H1 (cell line): ENCODE data around the gene MORN4. TPM values are rescaled to one million over a fixed set of nuclear protein-coding genes. Genes with fewer than 3 reads are reported as not detected.

Experiments used
- CTCF ChIA-PET: fragments of 300-600 bp; sonication (Branson Sonifier 250); formaldehyde crosslinking; loops from one replicate; lab custom pipeline; 2021; ENCODE audit not compliant: partially characterized antibody; lab: Charles Lee
- POLR2A ChIA-PET: fragments of 300-600 bp; sonication (Branson Sonifier 250); formaldehyde crosslinking; loops from one replicate; lab custom pipeline; 2021; ENCODE audit warnings: inconsistent platforms; ENCODE audit not compliant: partially characterized antibody; lab: Charles Lee
- DNase-seq, 2 experiments: peaks; one replicate each; pipeline versions ENCODE4 v3.0.0 to v3.0.0-alpha.2; 2010 to 2022; ENCODE audit warnings: low spot score in 2 of 2, low read depth in 1 of 2, mixed read lengths in 1 of 2
- FAIRE-seq: peaks from 2 replicates; lab custom pipeline; 2011; peaks lifted over from hg19 to GRCh38; lab: Jason Lieb, UNC
- H2AFZ ChIP-seq: 2 replicates; pipeline ENCODE4 v1.8.1; 2012; ENCODE audit warnings: low read length, inconsistent platforms
- H2AK5ac ChIP-seq: 2 replicates; pipeline ENCODE4 v1.6.1; 2013; ENCODE audit warnings: low read depth, low read length
- H2BK120ac ChIP-seq: replicated peaks from 2 replicates; pipeline ENCODE3; 2013; ENCODE audit warnings: low read depth, low read length, inconsistent platforms
- H2BK12ac ChIP-seq: 2 replicates; pipeline ENCODE4 v1.6.1; 2013; ENCODE audit warnings: low read depth, low read length
- H2BK15ac ChIP-seq: 2 replicates; pipeline ENCODE4 v1.6.1; 2013; ENCODE audit warnings: low read length
- H2BK20ac ChIP-seq: 2 replicates; pipeline ENCODE4 v1.6.1; 2013; ENCODE audit warnings: low read length
- H2BK5ac ChIP-seq: 2 replicates; pipeline ENCODE4 v1.6.1; 2013; ENCODE audit warnings: low read depth, low read length
- H3K14ac ChIP-seq: 2 replicates; pipeline ENCODE4 v1.6.1; 2013; ENCODE audit warnings: inconsistent platforms; ENCODE audit not compliant: insufficient read length
- H3K18ac ChIP-seq: 2 replicates; pipeline ENCODE4 v1.6.1; 2013; ENCODE audit warnings: low read length; ENCODE audit errors: extremely low read depth
- H3K23ac ChIP-seq: 2 replicates; pipeline ENCODE4 v1.6.1; 2013; ENCODE audit warnings: inconsistent platforms; ENCODE audit not compliant: insufficient read length
- H3K23me2 ChIP-seq: 2 replicates; pipeline ENCODE4 v1.6.1; 2013; ENCODE audit warnings: low read depth, low read length
- H3K27ac ChIP-seq: 2 replicates; pipeline ENCODE4 v1.6.1; 2011; ENCODE audit warnings: low read depth, low read length, inconsistent platforms
- H3K27me3 ChIP-seq, 4 experiments: replicated peaks in 1 of 4; 1 replicate in 1 of 4; 2 replicates in 3 of 4; pipeline versions ENCODE4 v1.6.1 to v1.8.1; 2011 to 2013; ENCODE audit warnings: low read length in 3 of 4, mild to moderate bottlenecking in 3 of 4, inconsistent platforms in 2 of 4, mixed read lengths in 2 of 4, moderate library complexity in 1 of 4; ENCODE audit not compliant: control insufficient read depth in 3 of 4, insufficient read depth in 3 of 4; ENCODE audit errors: extremely low read depth in 1 of 4
- H3K36me3 ChIP-seq, 4 experiments: 2 replicates each; pipeline versions ENCODE4 v1.6.1 to v1.8.1; 2011 to 2013; ENCODE audit warnings: mild to moderate bottlenecking in 4 of 4, low read length in 3 of 4, moderate library complexity in 2 of 4, control low read depth in 1 of 4, inconsistent platforms in 1 of 4; ENCODE audit not compliant: insufficient read depth in 4 of 4, control insufficient read depth in 2 of 4
- H3K4ac ChIP-seq: replicated peaks from 2 replicates; pipeline ENCODE3; 2013; ENCODE audit warnings: low read length, low read depth, mixed read lengths, inconsistent platforms; ENCODE audit not compliant: insufficient read length
- H3K4me1 ChIP-seq, 4 experiments: replicated peaks in 1 of 4; 1 replicate in 1 of 4; 2 replicates in 3 of 4; pipeline versions ENCODE4 v1.6.1 to v1.8.1; 2011 to 2013; ENCODE audit warnings: low read length in 3 of 4, inconsistent platforms in 2 of 4, mixed read lengths in 1 of 4; ENCODE audit not compliant: insufficient read depth in 4 of 4, control insufficient read depth in 3 of 4
- H3K4me2 ChIP-seq, 2 experiments: 2 replicates each; pipeline versions ENCODE4 v1.6.1 to v1.8.1; 2011 to 2013; ENCODE audit warnings: low read depth in 2 of 2, low read length in 2 of 2, control low read depth in 1 of 2, inconsistent platforms in 1 of 2, mild to moderate bottlenecking in 1 of 2; ENCODE audit not compliant: insufficient read depth in 1 of 2
- H3K4me3 ChIP-seq, 4 experiments: fragments of 200-600, 300-600 bp in 1 of 4; sonication (generic), shearing (Covaris generic), sonication (Bioruptor Twin) in 1 of 4; 2 replicates each; pipeline versions ENCODE4 v1.5.1 to v1.8.1; 2011 to 2016; ENCODE audit warnings: low read length in 4 of 4, low read depth in 3 of 4, control low read depth in 2 of 4, inconsistent platforms in 2 of 4, mild to moderate bottlenecking in 2 of 4, mixed read lengths in 1 of 4, moderate library complexity in 1 of 4; ENCODE audit not compliant: insufficient read depth in 2 of 4; ENCODE audit errors: extremely low read depth in 1 of 4
- H3K56ac ChIP-seq: replicated peaks from 2 replicates; pipeline ENCODE3; 2013; ENCODE audit warnings: low read depth, mild to moderate bottlenecking, mixed read lengths, low read length, inconsistent platforms; ENCODE audit not compliant: insufficient read length
- H3K79me1 ChIP-seq: 2 replicates; pipeline ENCODE4 v1.6.1; 2013; ENCODE audit warnings: low read depth, low read length, control low read depth
- H3K79me2 ChIP-seq, 2 experiments: 2 replicates each; pipeline versions ENCODE4 v1.6.1 to v1.8.1; 2012 to 2013; ENCODE audit warnings: low read length in 2 of 2, mild to moderate bottlenecking in 2 of 2, inconsistent platforms in 1 of 2; ENCODE audit not compliant: insufficient read depth in 2 of 2, control insufficient read depth in 1 of 2
- H3K9ac ChIP-seq, 4 experiments: replicated peaks in 1 of 4; 1 replicate in 1 of 4; 2 replicates in 3 of 4; pipeline versions ENCODE4 v1.6.1 to v1.8.1; 2011 to 2013; ENCODE audit warnings: low read depth in 3 of 4, low read length in 3 of 4, control low read depth in 2 of 4, mild to moderate bottlenecking in 2 of 4, moderate library complexity in 2 of 4, inconsistent platforms in 1 of 4; ENCODE audit errors: extremely low read depth in 1 of 4
- H3K9me3 ChIP-seq, 2 experiments: 2 replicates each; pipeline versions ENCODE4 v1.6.1 to v1.8.1; 2012 to 2013; ENCODE audit warnings: mild to moderate bottlenecking in 2 of 2, moderate library complexity in 2 of 2, control low read depth in 1 of 2, inconsistent platforms in 1 of 2, low read depth in 1 of 2, low read length in 1 of 2, mixed read lengths in 1 of 2; ENCODE audit not compliant: insufficient read depth in 2 of 2
- H4K20me1 ChIP-seq, 2 experiments: replicated peaks in 1 of 2; 2 replicates each; pipeline versions ENCODE3 to v1.8.1; 2011 to 2013; ENCODE audit warnings: inconsistent platforms in 2 of 2, low read length in 2 of 2, mild to moderate bottlenecking in 1 of 2; ENCODE audit not compliant: insufficient read depth in 2 of 2, control insufficient read depth in 1 of 2
- H4K5ac ChIP-seq: 2 replicates; pipeline ENCODE4 v1.6.1; 2013; ENCODE audit warnings: low read length, low read depth, mixed read lengths, inconsistent platforms; ENCODE audit not compliant: insufficient read length
- H4K8ac ChIP-seq: 2 replicates; pipeline ENCODE4 v1.8.0; 2013; ENCODE audit warnings: mild to moderate bottlenecking, moderate library complexity, low read length, inconsistent platforms; ENCODE audit not compliant: insufficient read depth; ENCODE audit errors: extremely low read depth
- H4K91ac ChIP-seq: replicated peaks from 2 replicates; pipeline ENCODE3; 2013; ENCODE audit warnings: low read length, mixed read lengths, inconsistent platforms; ENCODE audit not compliant: insufficient read length
- BACH1 ChIP-seq: IDR thresholded peaks from 2 replicates; pipeline ENCODE4 v1.6.1; 2012; ENCODE audit warnings: low read length, improper control_type of control experiment
- CBX5 ChIP-seq: fragments of 300-800, 300-1000 bp; sonication (generic); IDR thresholded peaks from 2 replicates; pipeline ENCODE4 v1.7.1; 2016; ENCODE audit warnings: antibody characterized with exemption, low read length, low read depth
- CEBPB ChIP-seq: IDR thresholded peaks from 2 replicates; pipeline ENCODE4 v1.6.1; 2012; ENCODE audit warnings: low read depth, low read length
- GTF2F1 ChIP-seq: IDR thresholded peaks from 2 replicates; pipeline ENCODE4 v1.6.1; 2012; ENCODE audit warnings: low read depth, low read length, improper control_type of control experiment, borderline replicate concordance
- JUN ChIP-seq: IDR thresholded peaks from 2 replicates; pipeline ENCODE4 v1.6.1; 2011; ENCODE audit warnings: low read depth, mild to moderate bottlenecking, improper control_type of control experiment, low read length
- JUND ChIP-seq: IDR thresholded peaks from 2 replicates; pipeline ENCODE4 v1.6.1; 2011; ENCODE audit warnings: mild to moderate bottlenecking, improper control_type of control experiment, low read length
- PHF8 ChIP-seq: fragments of 200-600 bp; sonication (generic); conservative IDR thresholded peaks from 2 replicates; pipeline ENCODE4 v1.7.1; 2012; ENCODE audit warnings: low read depth, mild to moderate bottlenecking, inconsistent platforms, low read length, moderate library complexity
- POU5F1 ChIP-seq: IDR thresholded peaks from 2 replicates; pipeline ENCODE4 v1.6.1; 2011; ENCODE audit warnings: low read depth, mild to moderate bottlenecking, low read length, moderate library complexity
- RXRA ChIP-seq: IDR thresholded peaks from 2 replicates; pipeline ENCODE4 v1.6.1; 2011; ENCODE audit warnings: low read depth, mild to moderate bottlenecking, low read length, moderate library complexity; ENCODE audit not compliant: insufficient read depth
- SAP30 ChIP-seq: fragments of 300-600 bp; sonication (generic); IDR thresholded peaks from 2 replicates; pipeline ENCODE4 v1.7.1; 2012; ENCODE audit warnings: low read length, moderate library complexity, mild to moderate bottlenecking, inconsistent platforms; ENCODE audit not compliant: insufficient read depth, insufficient replicate concordance
- SUZ12 ChIP-seq: fragments of 200-600 bp; sonication (generic); IDR thresholded peaks from 2 replicates; pipeline ENCODE4 v1.6.1; 2012; ENCODE audit warnings: mild to moderate bottlenecking, inconsistent platforms, low read length, moderate library complexity, mixed read lengths
- TAF1 ChIP-seq: IDR thresholded peaks from 2 replicates; pipeline ENCODE4 v1.6.1; 2011; ENCODE audit warnings: mild to moderate bottlenecking, low read depth, low read length
- TEAD4 ChIP-seq: IDR thresholded peaks from 2 replicates; pipeline ENCODE4 v1.6.1; 2012; ENCODE audit warnings: low read depth, low read length, inconsistent platforms, mixed read lengths
- USF2 ChIP-seq: IDR thresholded peaks from 2 replicates; pipeline ENCODE4 v1.6.1; 2011; ENCODE audit warnings: low read length, improper control_type of control experiment
- WGBS, 2 experiments: shearing (Covaris generic) in 1 of 2; methylation state at CpG; one replicate each; pipeline versions ENCODE4 v1.1.6 to v1.1.7; 2013 to 2015; ENCODE audit warnings: low lambda C conversion rate in 2 of 2, mixed read lengths in 2 of 2, inconsistent platforms in 1 of 2, low coverage in 1 of 2, missing lambda C conversion rate in 1 of 2; ENCODE audit not compliant: insufficient replicate concordance in 2 of 2, insufficient coverage in 1 of 2, insufficient read length in 1 of 2; ENCODE audit errors: extremely low coverage in 1 of 2, missing lambda C conversion rate in 1 of 2; 5-methylcytosine and 5-hydroxymethylcytosine counted together
- polyA plus RNA-seq, 7 experiments: library from polyadenylated mRNA; depleted of rRNA in 3 of 7; stranded (reverse) in 5 of 7; unstranded in 2 of 7; fragments of >200 nt in 5 of 7; fragments of 200-250 nt in 2 of 7; gene quantifications; 1 replicate in 5 of 7; 2 replicates in 1 of 7; 4 replicates in 1 of 7; pipeline versions ENCODE4 v1.2.1 to v1.2.3, GENCODE V29; 2011 to 2013; ENCODE audit warnings: missing spikeins in 2 of 7, mixed read lengths in 2 of 7
- total RNA-seq: library from RNA; stranded (reverse); fragmentation: NEBNext Ultra II Directional; extraction: Animal tissue kit (Norgen Biotek cat#: 25700); gene quantifications from 2 replicates; pipeline ENCODE4 v1.2.1, GENCODE V29; 2021

MORN4 gene
- total and polyA plus RNA-seq, 2 of the 8 experiments (the other 6 are each of a cell fraction or from before 2014, with no cell fraction given), result 13.6 to 22.0 TPM

- Histone ChIP-seq H4K5ac (no peak overlapping the region), H3K9me3 (no peaks in the 10 kb centered on the region), H3K4ac (no peak overlapping the region), H3K4me2 (no peak overlapping the region), H2BK15ac (no peak overlapping the region), H3K14ac (no peak overlapping the region), H2BK5ac (no peak overlapping the region), H2BK120ac (no peak overlapping the region), H3K4me1 (no peaks in the 10 kb centered on the region), H4K91ac (no peak overlapping the region), H3K79me2 (no peaks in the 10 kb centered on the region), H3K56ac (no peak overlapping the region), H3K27me3 (no peaks in the 10 kb centered on the region), H2AK5ac (no peak overlapping the region), H3K36me3 (peaks cover 10 to 54% (median 37%) of the 10 kb centered on the region in 4 experiments), H2BK20ac (no peak overlapping the region), H3K27ac (no peak overlapping the region), H3K4me3 (no peak overlapping the region), H3K23me2 (no peaks in the 10 kb centered on the region), H3K79me1 (no peaks in the 10 kb centered on the region), H3K18ac (no peak overlapping the region), H3K23ac (no peak overlapping the region), H3K9ac (no peak overlapping the region), H2BK12ac (no peak overlapping the region), H2AFZ (no peak overlapping the region), H4K8ac (no peak overlapping the region), H4K20me1 (peaks cover 2% of the 10 kb centered on the region in 2 experiments)
- no peak for FAIRE-seq
- CTCF ChIA-PET, result no interaction called here
- POLR2A ChIA-PET, result interaction anchor here (1.7 kb wide), 1 partner anchor 11 kb away, joined by 4 read pairs; no protein-coding TSS in a partner anchor
- DNase-seq, result no peak
- 94% methylated on average over 5 of the region's 5 CpGs; no CpG with 5 or more reads in 1 of the 2 experiments for WGBS, 2 experiments
- no peak for TF ChIP-seq TEAD4
- no peak for TF ChIP-seq JUND
- TF ChIP-seq PHF8, result no peak
- no peak for TF ChIP-seq POU5F1
- no peak for TF ChIP-seq SUZ12
- TF ChIP-seq JUN, result no peak
- no peak for TF ChIP-seq USF2
- TF ChIP-seq BACH1, result no peak
- no peak for TF ChIP-seq SAP30
- no peak for TF ChIP-seq CBX5
- TF ChIP-seq GTF2F1, result no peak
- no peak for TF ChIP-seq TAF1
- no peak for TF ChIP-seq RXRA
- no peak for TF ChIP-seq CEBPB
Measured at GRCh38 chr10:97656777-97657176, 23.5 kb upstream of the MORN4 start.
